ENCODE data around the gene NCF1.
"Not testable (repeated sequence)": the region's sequence is repeated elsewhere in the genome, so short reads cannot be mapped to it uniquely, and the experiment has no call there.

The NCF1 gene

GRCh38 chr7:74788369-74789150, 14.7 kb downstream of the NCF1 start:
- DNase-seq (ENCODE audit: low read depth): peak; percentile 26

DNA sequence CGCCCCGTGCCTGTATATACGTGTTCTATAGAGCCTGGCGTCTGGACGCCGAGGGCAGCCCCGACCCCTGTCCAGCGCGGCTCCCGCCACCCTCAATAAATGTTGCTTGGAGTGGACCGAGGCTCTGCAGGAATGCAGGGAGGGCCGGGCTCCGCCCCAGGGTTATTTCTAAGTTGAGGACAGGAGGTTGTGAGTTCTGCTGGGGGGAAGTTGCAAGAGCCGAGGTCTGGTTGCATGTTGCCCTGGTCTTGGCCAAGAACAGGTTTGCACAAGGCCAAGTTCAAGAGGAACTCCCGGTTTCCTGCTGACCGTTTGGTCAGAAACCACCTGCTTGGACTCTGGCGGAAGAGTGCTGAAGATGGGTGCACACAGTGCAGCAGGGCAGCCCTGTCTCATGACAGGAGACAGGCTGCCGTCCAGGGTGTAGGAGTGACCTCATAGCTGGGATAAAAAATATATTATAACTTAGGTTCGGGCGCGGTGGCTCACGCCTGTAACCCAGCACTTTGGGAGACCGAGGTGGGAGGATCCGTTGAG, 15.5 kb downstream of the NCF1 start:
- not testable (repeated sequence) for DNase-seq (ENCODE audit: low read depth)

GRCh38 chr7:74797848-74798622, 24.2 kb downstream of the NCF1 start:
- DNase-seq (ENCODE audit: low read depth): not testable (repeated sequence)

GRCh38 chr7:74798644-74799043, 24.8 kb downstream of the NCF1 start:
- not testable (repeated sequence) for DNase-seq (ENCODE audit: low read depth)

- not testable (repeated sequence) for DNase-seq (ENCODE audit: low read depth)
Measured at GRCh38 chr7:74815882-74816281, 42.1 kb downstream of the NCF1 start.

GRCh38 chr7:74820146-74820805, 46.5 kb downstream of the NCF1 start:
- not testable (repeated sequence) for DNase-seq (ENCODE audit: low read depth)

- not testable (repeated sequence) for DNase-seq (ENCODE audit: low read depth)
Measured at GRCh38 chr7:74821259-74821658, 47.4 kb downstream of the NCF1 start.

GRCh38 chr7:74829959-74830358, 56.1 kb downstream of the NCF1 start:
- DNase-seq (ENCODE audit: low read depth): not testable (repeated sequence)

DNA sequence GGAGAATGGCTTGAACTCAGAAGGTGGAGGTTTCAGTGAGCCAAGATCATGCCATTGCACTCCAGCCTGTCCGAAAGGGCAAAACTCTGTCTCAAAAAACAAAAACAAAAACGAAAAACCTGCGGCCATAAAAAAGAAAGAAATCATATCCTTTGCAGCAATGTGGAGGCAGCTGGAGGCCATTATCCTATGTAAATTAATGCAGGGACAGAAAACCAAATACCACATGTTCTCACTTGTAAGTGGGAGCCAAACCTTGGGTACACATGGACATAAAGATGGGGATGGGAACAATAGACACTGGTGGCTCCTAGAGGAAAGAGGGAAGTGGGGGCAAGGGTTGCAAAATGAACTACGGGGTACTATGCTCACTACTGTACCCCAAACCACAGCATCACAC, 56.6 kb downstream of the NCF1 start:
- not testable (repeated sequence) for DNase-seq (ENCODE audit: low read depth)

Measured in HS-27A (cell line).